GM23248 (cell line): ENCODE results near the gene POSTN.
"Not testable (repeated sequence)": the region's sequence is repeated elsewhere in the genome, so short reads cannot be mapped to it uniquely, and the experiment has no call there.

Experiments used
- EZH2 ChIP-seq: fragments of 200-600 bp; sonication (generic); IDR thresholded peaks from 2 replicates; pipeline ENCODE4 v1.6.1; 2018; ENCODE audit warnings: antibody characterized with exemption, mild to moderate bottlenecking; ENCODE audit not compliant: insufficient read depth, poor library complexity, severe bottlenecking
- EZH2phosphoT487 ChIP-seq: fragments of 200-600 bp; sonication (generic); IDR thresholded peaks from 2 replicates; pipeline ENCODE4 v1.6.1; 2018; ENCODE audit warnings: antibody characterized with exemption, moderate library complexity, mild to moderate bottlenecking, low read depth; ENCODE audit not compliant: insufficient read depth

GRCh38 chr13:37589381-37589780, 9.2 kb downstream of the POSTN start:
- not testable (repeated sequence) for TF ChIP-seq EZH2, EZH2phosphoT487
